Right lobe of liver (tissue), 4 donors: ENCODE data around the gene GMNC.

Source experiments
- POLR2A ChIP-seq: fragments of 450-650 bp; IDR thresholded peaks from one replicate; pipeline ENCODE4 v1.6.1; 2017; ENCODE audit warnings: antibody characterized with exemption, mild to moderate bottlenecking
- TF ChIP-seq, protein P1 (sequence below), 4 donors: fragments of 200-600 bp in 3 of 4; fragments of 450-650 bp in 1 of 4; IDR thresholded peaks; one replicate each; pipeline versions ENCODE4 v1.5.1 to v1.8.0; 2016 to 2022; ENCODE audit warnings: antibody characterized with exemption in 4 of 4, mild to moderate bottlenecking in 2 of 4
- donor health status: DM: no; HTN: no; CAD: no.
- donor health status: DM: no; HTN: no; CAD: no.
- donor health status: DM: no; HTN: yes; CAD: no.

- TF ChIP-seq, protein P1, sequence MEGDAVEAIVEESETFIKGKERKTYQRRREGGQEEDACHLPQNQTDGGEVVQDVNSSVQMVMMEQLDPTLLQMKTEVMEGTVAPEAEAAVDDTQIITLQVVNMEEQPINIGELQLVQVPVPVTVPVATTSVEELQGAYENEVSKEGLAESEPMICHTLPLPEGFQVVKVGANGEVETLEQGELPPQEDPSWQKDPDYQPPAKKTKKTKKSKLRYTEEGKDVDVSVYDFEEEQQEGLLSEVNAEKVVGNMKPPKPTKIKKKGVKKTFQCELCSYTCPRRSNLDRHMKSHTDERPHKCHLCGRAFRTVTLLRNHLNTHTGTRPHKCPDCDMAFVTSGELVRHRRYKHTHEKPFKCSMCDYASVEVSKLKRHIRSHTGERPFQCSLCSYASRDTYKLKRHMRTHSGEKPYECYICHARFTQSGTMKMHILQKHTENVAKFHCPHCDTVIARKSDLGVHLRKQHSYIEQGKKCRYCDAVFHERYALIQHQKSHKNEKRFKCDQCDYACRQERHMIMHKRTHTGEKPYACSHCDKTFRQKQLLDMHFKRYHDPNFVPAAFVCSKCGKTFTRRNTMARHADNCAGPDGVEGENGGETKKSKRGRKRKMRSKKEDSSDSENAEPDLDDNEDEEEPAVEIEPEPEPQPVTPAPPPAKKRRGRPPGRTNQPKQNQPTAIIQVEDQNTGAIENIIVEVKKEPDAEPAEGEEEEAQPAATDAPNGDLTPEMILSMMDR (IDR thresholded peaks at IDR 0.05), result no peak
- no peak for TF ChIP-seq POLR2A
Measured at GRCh38 chr3:190863119-190863465, 598 bp upstream of the GMNC start.
